ENCODE data around the gene DNAH3. TPM values are rescaled to one million over a fixed set of nuclear protein-coding genes. Genes with fewer than 3 reads are reported as not detected.
"Not testable (repeated sequence)": the region's sequence is repeated elsewhere in the genome, so short reads cannot be mapped to it uniquely, and the experiment has no call there.

DNAH3 gene
- total RNA-seq, 1 donor = not detected

DNA sequence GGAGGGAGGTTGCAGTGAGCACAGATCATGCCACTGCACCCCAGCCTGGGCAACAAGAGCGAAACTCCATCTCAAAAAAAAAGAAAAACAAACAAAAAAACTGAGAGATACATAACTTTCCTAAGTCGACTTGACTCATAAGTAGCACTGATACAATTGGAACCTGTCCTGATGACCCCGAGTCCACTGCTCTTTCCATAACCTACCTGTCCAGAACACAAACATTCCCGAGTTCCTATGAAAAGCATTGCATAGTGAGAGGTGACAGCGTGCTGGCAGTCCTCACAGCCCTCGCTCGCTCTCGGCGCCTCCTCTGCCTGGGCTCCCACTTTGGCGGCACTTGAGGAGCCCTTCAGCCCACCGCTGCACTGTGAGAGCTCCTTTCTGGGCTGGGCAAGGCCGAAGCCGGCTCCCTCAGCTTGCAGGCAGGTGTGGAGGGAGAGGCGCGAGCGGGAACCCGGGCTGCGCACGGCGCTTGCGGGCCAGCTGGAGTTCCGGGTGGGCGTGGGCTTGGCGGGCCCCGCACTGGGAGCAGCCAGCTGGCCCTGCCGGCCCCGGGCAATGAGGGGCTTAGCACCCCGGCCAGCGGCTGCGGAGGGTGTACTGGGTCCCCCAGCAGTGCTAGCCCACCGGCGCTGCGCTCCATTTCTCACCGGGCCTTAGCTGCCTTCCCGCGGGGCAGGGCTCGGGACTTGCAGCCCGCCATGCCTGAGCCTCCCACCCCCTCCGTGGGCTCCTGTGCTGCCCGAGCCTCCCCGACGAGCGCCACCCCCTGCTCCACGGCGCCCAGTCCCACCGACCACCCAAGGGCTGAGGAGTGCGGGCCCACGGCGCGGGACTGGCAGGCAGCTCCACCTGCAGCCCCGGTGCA is 1.7 kb upstream of the DNAH3 start:
- not testable (repeated sequence) for H3K27ac ChIP-seq (ENCODE audit: low read depth, low read length); H3K79me2 ChIP-seq (ENCODE audit: insufficient read depth, low read length); H3K4me1 ChIP-seq (ENCODE audit: insufficient read depth, low read length); DNase-seq (ENCODE audit: insufficient read length, low spot score, missing footprints); H2AFZ ChIP-seq (ENCODE audit: low read length); H3K4me2 ChIP-seq (ENCODE audit: insufficient read depth, low read length); H3K9me3 ChIP-seq (ENCODE audit: low read depth, low read length); H4K20me1 ChIP-seq (ENCODE audit: insufficient read depth, low read length); H3K36me3 ChIP-seq (ENCODE audit: insufficient read depth, low read length); H3K4me3 ChIP-seq (ENCODE audit: insufficient read depth, low read length)
- H3K27me3 ChIP-seq (ENCODE audit: insufficient read depth, low read length) = peaks cover 11% of the 10 kb centered on the region

- Histone ChIP-seq H3K9me3 (ENCODE audit: low read depth, low read length) (no peaks in the 10 kb centered on the region), H3K4me3 (ENCODE audit: insufficient read depth, low read length) (no peak overlapping the region), H3K27me3 (ENCODE audit: insufficient read depth, low read length) (peaks cover 23% of the 10 kb centered on the region), H3K79me2 (ENCODE audit: insufficient read depth, low read length) (no peaks in the 10 kb centered on the region), H3K27ac (ENCODE audit: low read depth, low read length) (no peak overlapping the region), H4K20me1 (ENCODE audit: insufficient read depth, low read length) (no peaks in the 10 kb centered on the region), H3K36me3 (ENCODE audit: insufficient read depth, low read length) (no peaks in the 10 kb centered on the region), H3K4me1 (ENCODE audit: insufficient read depth, low read length) (peaks cover 3% of the 10 kb centered on the region), H3K4me2 (ENCODE audit: insufficient read depth, low read length) (no peak overlapping the region), H2AFZ (ENCODE audit: low read length) (no peak overlapping the region)
- TF ChIP-seq CTCF (IDR thresholded peaks at IDR 0.05; ENCODE audit: extremely low read depth, low read depth, low read length) = no peak
- no peak for DNase-seq (ENCODE audit: insufficient read length, low spot score, missing footprints)
Observed at GRCh38 chr16:21145738-21146137, 4.9 kb downstream of the DNAH3 start.

- H3K27ac ChIP-seq (ENCODE audit: low read depth, low read length) = no peak overlapping the region
- H4K20me1 ChIP-seq (ENCODE audit: insufficient read depth, low read length) = no peaks in the 10 kb centered on the region
- H3K79me2 ChIP-seq (ENCODE audit: insufficient read depth, low read length) = no peaks in the 10 kb centered on the region
- no peaks in the 10 kb centered on the region for H3K4me1 ChIP-seq (ENCODE audit: insufficient read depth, low read length)
- H3K4me2 ChIP-seq (ENCODE audit: insufficient read depth, low read length) = no peak overlapping the region
- H2AFZ ChIP-seq (ENCODE audit: low read length) = no peak overlapping the region
- no peak for TF ChIP-seq CTCF (IDR thresholded peaks at IDR 0.05; ENCODE audit: extremely low read depth, low read depth, low read length)
- H3K9me3 ChIP-seq (ENCODE audit: low read depth, low read length) = no peaks in the 10 kb centered on the region
- H3K4me3 ChIP-seq (ENCODE audit: insufficient read depth, low read length) = no peak overlapping the region
- peaks cover 5% of the 10 kb centered on the region for H3K27me3 ChIP-seq (ENCODE audit: insufficient read depth, low read length)
- DNase-seq (ENCODE audit: insufficient read length, low spot score, missing footprints) = no peak
- no peaks in the 10 kb centered on the region for H3K36me3 ChIP-seq (ENCODE audit: insufficient read depth, low read length)
Observed at GRCh38 chr16:21134053-21134452, 16.6 kb downstream of the DNAH3 start.

GRCh38 chr16:21130811-21131210 is 19.8 kb downstream of the DNAH3 start:
- no peak overlapping the region for H3K27ac ChIP-seq (ENCODE audit: low read depth, low read length)
- no peak overlapping the region for H3K4me3 ChIP-seq (ENCODE audit: insufficient read depth, low read length)
- H3K36me3 ChIP-seq (ENCODE audit: insufficient read depth, low read length) = no peaks in the 10 kb centered on the region
- H4K20me1 ChIP-seq (ENCODE audit: insufficient read depth, low read length) = no peaks in the 10 kb centered on the region
- H3K4me1 ChIP-seq (ENCODE audit: insufficient read depth, low read length) = no peaks in the 10 kb centered on the region
- H3K9me3 ChIP-seq (ENCODE audit: low read depth, low read length) = no peaks in the 10 kb centered on the region
- TF ChIP-seq CTCF (IDR thresholded peaks at IDR 0.05; ENCODE audit: extremely low read depth, low read depth, low read length) = no peak
- H3K4me2 ChIP-seq (ENCODE audit: insufficient read depth, low read length) = no peak overlapping the region
- no peak for DNase-seq (ENCODE audit: insufficient read length, low spot score, missing footprints)
- H3K79me2 ChIP-seq (ENCODE audit: insufficient read depth, low read length) = no peaks in the 10 kb centered on the region
- H3K27me3 ChIP-seq (ENCODE audit: insufficient read depth, low read length) = no peaks in the 10 kb centered on the region
- H2AFZ ChIP-seq (ENCODE audit: low read length) = no peak overlapping the region

Data from osteoblast (primary cell).